NCI-H460 (cell line): ENCODE results near the gene EHMT1. TPM values are rescaled to one million over a fixed set of nuclear protein-coding genes. Genes with fewer than 3 reads are reported as not detected.
"Not testable (repeated sequence)": the region's sequence is repeated elsewhere in the genome, so short reads cannot be mapped to it uniquely, and the experiment has no call there.

Experiments
- DNase-seq: peaks from one replicate; pipeline ENCODE4 v3.0.0-alpha.2; 2016; ENCODE audit warnings: low read depth; ENCODE audit errors: extremely low read depth
- total RNA-seq: library from RNA; depleted of rRNA; stranded (reverse); fragments of >200 nt; shearing (Covaris generic); gene quantifications from 2 replicates; pipeline ENCODE4 v1.2.3, GENCODE V29; 2014

Gene EHMT1
- total RNA-seq, 1 experiment from 2014 or later = 44.7 TPM

DNA sequence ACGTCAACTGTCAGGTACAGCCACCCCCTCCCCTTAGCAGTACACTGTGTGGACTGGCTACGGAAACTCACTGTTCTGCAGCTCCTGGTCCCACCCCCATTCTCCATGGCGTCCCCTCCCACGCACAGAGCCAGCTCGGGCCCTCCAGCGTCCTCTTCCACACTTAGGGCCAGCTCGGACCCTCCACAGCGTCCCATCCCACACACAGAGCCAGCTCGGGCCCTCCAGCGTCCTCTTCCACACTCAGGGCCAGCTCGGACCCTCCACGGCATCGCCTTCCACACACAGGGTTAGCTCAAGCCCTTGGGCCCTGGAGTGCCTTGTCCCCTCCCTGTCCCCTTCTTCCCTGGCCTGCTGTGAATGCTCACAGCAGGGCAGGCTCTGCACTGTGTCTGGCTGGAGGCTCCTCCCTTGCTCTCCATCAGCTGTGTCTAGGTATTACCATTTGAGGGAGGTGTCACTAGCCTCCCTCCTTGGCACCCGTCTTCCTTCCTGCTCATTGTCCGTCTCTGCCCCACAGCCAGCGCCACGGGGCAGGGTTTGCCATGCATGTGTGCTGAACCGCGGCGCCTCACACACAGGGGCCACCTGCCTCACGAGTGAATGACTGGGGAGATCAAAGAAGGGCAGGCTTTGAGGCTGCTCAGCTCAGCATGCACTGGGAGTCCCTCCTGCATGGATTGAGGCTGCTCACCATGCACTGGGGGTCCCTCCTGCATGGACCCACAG, 180.3 kb downstream of the EHMT1 start:
- DNase-seq = no peak

DNA sequence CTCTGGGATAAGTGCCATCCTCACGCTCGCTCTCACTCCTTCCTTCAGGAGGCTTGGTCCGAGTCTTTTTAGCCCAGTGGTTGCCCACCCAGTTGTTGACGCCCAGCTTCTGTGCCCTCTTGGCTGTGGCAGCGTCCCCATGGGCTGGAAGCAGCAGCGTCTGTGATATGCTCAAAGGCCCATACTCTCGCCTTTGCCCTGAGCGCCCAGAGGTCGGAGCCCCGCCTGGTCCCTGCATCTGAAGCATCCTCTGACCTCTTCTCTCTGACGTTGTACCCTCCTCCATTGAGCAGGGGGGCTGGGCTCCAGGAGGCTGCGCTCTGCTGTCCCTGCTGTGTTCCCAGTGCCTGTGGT, 180.8 kb downstream of the EHMT1 start:
- DNase-seq = no peak

DNA sequence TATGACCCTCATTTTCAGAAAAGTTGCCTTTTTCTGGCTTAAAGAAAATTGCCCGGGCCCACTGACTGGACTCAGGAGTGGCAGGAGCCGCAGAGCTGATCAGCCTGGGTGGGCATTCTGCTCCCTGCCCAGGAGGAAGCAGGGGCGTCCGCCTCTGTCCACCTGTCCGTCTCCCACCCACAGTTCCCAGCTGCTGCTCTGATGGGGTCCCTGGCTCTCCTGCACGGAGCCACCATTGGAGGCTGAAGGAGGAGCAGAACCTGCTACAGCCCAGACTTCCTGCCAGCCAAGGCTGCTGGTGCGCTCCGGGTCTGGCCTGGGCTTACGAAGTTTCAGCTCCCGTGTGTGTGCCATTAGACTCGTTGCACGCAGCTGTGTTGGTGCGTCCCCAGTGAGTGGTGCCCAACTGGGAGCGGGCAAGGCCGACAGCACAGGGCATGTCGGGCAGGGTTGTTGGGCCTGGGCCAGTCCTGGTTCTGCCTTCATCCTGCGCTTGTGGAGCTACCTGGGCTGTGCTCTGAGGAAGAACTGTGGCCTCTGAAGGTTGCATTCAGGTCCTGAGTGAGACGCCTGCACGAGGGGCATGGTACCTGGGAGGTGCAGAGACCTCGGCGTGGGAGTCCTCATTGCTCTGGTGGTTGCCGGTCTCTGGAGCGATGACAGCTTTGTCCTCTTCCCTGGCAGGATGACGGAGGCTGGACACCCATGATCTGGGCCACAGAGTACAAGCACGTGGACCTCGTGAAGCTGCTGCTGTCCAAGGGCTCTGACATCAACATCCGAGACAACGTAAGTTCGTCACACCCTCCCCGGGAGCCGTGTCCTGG, 181.6 kb downstream of the EHMT1 start:
- no peak for DNase-seq

DNA sequence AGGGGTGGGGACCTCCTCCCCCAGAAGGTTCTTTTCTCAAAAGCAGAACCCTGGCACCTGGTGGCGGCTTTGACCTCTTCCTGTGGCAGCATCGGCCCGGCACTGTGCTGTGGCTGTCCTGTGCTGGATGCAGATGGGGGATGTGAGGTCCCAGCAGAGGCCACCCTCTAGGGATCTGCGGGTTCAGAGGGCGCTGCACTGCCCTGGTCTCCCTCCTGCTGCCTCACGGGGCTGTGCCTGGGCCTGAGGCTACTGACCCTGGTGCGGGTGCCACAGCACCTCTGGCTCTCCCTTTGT, 182.2 kb downstream of the EHMT1 start:
- no peak for DNase-seq

DNA sequence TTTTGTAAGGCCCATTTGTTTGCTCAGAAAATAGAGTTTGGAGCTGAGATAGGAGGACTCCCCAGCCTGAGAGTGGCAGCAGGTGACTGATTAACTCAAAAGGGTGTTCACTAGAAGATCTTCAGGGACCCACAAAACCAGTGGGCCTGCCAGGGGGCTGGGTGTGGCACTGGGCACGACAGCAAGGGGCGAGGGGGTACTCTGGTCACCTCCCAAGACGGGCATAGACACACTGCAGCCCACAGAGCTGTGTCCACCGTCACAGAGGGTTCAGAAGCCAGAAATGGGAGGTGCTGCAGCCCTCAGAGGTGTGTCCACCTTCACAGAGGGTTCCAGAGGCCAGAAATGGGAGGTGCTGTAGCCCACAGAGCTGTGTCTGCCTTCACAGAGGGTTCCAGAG, 183.2 kb downstream of the EHMT1 start:
- no peak for DNase-seq

DNA sequence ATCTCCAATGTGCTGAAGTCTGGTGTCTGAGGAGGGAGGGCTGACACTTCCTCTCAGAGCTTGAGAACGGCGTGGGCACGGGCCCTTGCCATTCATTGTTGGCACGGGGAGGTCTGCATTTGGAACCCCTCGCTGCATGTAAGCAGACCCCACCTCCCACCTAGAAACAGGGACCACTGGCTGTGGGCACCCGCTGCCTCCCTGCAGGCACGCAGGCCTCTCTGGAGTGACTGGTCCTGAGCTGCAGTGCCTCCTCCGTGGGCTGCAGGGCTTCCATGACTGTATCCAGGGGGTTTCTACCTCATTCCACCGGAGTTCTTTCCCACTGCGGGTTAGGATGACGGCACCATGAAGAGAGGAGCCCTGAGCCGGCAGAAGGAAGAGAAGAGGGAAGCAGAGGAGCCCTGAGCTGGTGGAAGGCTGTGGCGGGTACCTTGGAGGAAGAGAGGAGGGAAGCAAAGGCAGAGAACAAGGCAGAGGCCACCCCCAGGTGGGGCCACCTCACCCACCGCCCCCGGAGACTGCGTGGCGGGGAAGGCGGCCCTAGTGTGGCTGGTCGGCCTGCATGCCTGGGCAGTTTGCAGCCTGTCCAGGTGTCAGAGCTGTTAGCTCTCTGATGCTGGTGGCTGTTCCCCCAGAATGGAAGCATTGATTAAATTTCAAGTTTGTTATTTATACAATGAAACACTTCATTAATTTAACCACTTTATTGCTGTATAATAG, 183.9 kb downstream of the EHMT1 start:
- no peak for DNase-seq

DNA sequence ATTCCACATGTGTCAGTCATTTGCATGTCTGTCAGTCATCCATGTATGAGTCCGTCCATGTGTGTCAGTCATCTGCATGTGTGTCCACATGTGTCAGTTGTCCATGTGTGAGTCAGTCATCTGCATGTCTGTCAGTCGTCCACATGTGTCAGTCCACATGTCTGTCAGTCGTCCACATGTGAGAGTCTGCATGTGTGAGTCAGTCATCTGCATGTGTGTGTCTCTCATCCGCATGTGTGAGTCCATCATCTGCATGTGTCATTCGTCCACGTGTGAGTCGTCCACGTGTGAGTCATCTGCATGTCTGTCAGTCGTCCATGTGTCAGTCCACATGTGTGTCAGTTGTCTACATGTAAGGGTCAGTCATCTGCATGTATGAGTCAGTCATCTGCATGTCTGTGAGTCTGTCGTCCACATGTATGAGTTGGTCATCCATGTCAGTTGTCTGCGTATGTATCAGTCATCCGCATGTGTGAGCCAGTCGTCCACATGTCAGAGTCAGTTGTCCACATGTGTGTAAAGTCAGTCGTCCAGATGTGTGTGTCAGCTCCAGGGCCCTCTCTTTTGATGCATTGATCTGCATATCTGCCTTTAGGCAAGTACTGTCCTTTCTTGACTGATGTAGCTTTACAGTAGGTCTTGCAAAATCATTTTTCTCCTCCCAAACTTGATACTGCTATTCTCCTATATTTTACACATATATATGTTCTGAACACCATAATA, 186.3 kb downstream of the EHMT1 start:
- DNase-seq = no peak

DNA sequence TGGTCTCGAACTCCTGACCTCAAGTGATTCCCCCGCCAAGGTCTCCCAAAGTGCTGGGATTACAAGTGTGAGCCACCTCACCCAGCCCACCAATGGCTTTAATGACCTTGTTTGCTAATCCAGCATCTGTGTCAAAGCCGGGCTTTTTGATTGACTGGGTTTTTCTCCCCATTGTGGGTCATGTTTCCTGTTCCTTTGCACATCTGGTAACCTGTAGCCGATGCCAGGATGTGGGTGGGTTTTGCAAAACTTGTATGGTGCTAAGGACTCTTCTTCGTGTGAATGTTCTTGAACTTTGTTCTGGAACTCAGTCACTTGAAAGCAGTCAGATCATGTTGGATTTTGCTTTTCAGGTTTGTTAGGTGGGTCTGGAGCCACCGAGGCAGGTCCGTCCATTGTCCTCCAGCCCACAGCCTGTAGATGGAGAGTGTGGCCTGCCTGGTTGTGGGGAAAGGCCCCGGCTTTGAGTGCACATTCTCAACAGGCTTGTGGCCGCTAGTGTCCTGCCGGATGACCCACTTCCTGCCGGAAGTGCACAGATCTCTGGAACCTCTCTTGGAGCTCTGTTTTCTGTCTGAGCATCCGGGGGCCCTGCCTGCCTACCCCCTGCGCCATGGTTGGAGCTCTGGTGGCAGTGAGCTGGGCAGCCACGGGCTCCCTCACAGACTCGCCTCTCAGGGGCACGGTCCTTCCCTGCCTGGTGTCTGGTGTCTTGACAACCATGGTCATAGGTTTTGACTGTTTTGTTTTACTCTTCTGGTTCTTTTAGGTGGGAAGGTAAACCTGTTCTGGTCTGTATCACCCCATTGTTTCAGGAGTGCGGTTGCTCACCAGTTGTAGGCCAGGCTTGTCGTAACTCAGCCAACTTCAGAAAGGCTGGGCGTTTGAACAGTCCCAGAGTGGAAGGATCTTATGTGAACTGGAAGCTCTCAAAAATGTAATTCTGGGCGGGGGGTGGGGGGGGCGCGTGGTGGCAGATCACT, 189.2 kb downstream of the EHMT1 start:
- no peak for DNase-seq

DNA sequence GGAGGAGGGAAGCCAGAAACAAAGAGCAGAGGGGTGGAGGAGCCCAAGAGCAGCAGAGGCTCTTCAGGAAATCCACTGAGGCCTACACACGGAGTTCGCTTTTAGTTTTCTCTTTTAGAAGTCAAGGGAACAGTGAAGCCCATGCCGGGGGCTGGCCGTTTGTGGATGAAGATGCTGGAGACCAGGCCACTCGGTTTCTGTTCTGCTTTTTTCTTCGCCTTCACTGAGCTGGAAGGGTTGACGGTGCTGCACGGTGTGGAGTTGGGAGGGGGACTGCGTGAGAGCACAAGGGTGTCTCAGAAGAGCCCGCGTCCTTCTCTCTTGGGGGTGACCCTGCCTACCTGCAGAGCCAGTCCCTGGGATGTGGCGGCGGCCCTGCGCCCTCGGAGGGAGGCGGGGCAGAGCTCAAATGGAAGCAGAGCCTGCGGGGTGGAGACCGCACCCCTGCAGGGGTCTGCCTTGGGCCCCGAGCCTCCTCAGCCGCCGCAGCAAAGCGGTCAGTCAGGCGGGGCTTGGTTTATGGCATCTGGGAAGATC, 190.3 kb downstream of the EHMT1 start:
- no peak for DNase-seq

DNA sequence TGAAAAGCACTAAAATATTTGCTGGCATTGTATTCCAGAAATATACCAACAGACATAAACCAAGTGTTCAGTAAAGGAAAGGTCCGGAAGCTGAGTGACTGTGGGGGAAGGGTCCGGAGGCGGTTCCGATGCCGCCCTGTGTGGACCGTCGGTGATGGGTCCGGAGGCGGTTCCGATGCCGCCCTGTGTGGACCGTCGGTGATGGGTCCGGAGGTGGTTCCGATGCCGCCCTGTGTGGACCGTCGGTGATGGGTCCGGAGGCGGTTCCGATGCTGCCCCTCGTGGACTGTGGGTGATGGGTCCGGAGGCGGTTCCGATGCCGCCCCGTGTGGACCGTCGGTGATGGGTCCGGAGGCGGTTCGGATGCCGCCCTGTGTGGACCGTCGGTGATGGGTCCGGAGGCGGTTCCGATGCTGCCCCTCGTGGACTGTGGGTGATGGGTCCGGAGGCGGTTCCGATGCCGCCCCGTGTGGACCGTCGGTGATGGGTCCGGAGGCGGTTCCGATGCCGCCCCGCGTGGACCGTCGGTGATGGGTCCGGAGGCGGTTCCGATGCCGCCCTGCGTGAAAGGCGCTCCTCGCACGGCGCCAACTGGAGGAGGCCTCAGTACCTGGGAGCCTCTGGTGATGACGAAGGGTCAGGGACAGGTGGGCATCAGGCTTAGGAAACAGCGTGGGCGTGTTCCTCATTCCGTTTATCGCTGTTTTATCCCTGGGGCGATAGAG, 191.1 kb downstream of the EHMT1 start:
- not testable (repeated sequence) for DNase-seq

DNA sequence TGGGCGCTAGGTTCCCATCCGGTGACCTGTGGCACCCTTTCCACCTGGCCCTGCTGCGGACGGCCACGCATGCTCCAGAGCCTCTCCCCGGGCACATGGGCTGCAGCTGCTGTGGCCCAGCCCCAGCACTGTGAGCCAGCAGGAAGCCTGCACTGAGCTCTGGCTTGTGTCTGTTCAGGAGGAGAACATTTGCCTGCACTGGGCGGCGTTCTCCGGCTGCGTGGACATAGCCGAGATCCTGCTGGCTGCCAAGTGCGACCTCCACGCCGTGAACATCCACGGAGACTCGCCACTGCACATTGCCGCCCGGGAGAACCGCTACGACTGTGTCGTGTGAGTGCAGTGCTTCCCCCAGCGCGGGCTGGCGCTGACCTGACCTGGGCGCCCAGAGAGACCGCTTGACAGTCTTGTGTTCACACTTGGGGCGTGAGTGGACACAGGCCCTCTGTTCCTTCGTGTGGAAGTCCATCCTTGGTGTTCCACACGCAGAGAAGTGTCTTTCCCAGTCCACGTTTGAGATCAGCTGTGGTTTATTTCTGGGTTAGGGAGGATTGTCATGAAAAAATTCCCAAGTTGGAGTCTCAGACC, 192.6 kb downstream of the EHMT1 start:
- DNase-seq = no peak

DNA sequence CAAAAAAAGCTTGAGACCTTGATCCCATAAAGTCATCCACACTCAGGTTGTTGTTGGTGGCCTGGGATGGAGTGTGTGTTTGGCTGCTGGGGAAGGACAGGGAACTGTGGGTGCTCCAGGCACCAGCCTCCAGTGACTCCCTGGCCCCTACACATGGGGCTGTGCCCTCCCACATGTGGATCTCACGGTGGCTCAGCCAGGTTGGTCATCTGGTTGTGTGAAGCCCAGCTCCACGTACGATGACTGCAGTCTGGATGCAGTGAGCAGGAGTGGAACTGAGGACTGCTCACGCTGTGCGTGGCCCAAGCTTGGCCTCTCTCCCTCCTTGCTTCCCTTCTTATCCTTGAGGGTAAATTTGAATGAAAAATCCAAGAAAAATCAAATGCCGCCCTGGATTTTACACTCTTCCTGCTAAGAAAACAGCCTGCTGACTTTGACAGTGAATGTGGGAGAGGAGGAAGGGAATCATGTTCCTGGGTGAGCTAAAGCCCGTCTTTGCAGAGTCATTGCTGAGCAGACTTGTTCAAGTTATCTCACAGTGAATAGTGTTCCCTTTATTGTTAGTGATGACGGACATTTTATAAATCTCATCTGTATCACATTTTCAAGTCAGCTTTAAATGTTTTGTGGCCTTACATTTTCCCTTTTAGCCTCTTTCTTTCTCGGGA, 193.7 kb downstream of the EHMT1 start:
- DNase-seq = no peak

DNA sequence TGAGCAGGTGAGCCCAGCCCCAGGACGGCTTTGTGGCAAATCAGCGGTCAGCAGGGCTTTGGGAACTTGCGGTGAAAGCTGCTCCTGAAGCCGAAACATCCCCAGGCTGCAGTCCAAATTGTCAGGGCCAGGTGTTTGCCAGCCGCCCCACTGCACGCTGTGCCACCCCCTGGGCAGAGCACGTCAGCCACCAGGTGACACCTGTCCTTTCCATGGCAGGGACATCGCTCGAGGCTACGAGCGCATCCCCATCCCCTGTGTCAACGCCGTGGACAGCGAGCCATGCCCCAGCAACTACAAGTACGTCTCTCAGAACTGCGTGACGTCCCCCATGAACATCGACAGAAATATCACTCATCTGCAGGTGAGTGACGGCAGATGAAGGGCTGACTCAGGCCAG, 194.4 kb downstream of the EHMT1 start:
- no peak for DNase-seq

DNA sequence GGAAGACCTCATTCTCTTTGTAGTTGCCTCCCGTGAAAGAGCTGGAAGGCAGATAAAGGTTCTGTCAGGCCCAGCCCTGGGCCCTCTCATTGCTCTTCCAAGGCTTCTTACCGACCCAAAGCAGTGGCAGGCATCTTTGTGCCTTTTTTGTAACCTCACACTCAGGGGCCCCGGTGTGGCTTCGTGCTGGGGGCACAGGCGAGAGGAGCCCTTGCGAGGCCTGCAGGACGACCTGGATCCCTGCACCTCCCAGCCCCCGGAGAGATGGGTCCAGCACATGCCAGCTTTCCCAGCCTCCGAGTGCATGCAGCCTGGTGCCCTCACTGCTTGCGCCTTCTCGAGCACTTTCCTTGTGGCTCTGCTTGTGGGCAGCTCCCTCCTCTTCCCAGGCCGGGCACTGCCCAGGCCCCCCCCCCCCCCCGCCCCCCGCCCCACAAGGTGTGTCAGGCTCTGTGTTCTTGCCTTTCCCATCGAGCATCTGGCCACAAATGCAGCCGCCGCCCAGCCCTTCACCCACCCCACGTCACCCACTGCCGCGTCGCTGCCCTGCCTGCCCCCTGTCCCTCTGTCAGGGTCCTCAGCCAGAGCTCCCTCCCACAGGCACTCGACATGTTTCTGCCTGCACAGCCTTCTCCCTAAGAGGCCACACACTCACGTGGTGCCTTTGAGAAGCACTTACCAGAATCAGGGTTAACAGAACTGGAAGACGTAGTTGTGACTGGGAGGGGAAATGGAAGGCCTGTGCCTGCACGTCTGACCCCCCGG, 195.0 kb downstream of the EHMT1 start:
- DNase-seq = no peak

DNA sequence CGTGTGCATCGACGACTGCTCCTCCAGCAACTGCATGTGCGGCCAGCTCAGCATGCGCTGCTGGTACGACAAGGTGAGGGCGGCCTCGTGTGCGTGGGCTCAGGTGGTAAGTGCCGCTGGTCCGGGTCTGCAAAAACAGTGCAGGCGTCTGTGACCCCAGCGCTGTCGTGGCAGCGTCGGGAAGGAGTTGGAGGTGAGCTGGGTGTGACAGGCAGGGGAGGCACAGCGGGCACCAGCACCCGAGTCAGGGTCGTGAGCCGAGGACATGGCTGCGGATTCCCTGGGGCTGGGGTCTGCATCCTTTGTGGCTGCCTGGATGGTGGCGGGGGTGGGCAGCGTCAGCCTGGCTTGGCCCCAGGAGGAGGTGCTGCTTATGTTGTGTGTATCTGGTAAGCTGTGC, 195.6 kb downstream of the EHMT1 start:
- DNase-seq = no peak

DNA sequence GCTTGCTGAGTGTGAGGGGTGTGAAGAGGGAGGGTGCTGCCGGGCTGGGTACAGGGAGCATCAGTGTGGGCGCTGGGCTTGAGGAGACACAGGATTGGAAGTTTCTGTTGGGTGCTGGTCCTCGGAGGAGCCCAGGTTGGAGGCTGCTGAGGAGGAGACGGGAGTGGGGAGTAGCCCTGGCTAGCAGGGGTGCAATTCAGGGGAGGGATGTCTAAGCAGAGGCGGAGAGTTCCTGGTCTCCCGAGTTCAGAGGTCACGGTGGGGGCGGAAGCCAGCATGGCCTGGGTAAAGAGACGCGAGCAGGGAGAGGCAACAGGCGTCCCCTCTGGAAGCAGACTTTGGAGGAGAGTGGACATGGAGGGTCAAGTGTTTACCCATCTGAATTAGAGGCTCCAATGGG, 196.0 kb downstream of the EHMT1 start:
- DNase-seq = no peak
